HG02678 (cell line): ENCODE data around the gene AGBL1.

Experiments used
- ATAC-seq: cut with Tn5 transposase; IDR thresholded peaks from one replicate; pipeline ENCODE4 v1.9.1; 2021; ENCODE audit warnings: mild to moderate bottlenecking, moderate library complexity; ENCODE audit not compliant: unreplicated experiment

The AGBL1 gene

DNA sequence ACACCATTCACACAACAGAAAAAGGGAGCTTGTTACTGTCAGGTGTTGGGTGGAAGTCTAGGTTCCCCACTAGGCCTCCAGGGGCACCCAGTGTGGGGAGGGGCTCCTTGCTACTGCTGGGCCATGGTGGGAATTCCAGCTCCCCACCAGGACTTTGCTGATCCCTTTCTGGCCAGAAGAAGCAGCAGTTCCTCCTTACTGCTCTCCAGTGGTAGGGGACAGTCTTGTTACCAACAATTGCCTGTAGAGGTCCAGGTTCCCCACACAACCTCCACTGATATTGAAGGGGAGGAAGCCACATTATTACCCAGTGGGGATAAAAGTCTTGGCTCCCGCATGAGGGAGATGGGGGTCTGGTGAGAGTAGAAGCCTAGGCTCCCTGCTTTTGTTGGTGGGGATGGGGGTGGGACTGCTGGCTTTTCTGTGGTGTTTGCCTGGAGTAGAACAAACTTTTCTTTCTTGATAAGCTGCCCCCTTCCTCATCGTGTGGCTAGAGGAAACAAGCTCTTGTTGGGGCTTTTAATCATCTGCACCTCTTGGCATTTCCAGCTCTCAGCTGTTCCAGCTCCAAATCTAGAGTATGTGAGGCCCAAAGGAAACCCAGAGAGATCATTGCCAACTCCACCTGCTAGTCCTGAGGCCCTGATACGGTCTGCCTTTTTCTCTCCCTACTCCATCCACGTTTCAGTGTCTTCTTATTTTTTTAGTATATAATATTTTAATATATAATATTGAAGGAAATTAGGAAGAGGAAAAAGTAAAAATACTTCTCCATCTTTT, 824.2 kb downstream of the AGBL1 start:
- ATAC-seq: no peak

DNA sequence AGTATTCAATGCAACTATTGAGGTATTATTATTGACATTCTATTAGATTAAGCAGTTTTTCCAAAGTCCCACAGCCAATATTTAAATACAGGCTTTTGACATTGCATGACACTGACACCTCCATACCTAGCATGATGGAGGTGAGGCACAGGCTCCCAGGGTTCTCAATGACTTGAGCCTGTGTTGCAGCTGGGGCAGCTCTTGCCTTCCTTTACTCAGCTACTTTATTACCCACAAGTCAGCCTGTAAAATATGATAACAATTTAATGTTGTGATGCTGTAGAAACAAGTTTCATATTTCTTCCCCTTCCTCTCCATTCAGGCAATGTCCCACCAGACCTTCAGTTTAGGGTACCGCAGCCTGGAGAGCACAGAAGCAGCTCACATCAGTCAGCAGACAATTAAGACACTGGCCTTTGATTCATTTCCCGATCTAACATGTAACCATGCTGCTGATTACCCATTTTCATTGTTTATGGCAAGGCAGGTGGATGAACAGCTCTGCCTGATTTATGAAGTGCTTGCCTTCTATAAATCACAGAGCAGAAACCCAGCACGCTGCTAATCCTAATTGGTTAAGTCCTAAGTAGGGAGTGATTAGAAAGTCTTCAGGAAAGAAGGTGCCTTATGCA, 826.1 kb downstream of the AGBL1 start:
- no peak for ATAC-seq

DNA sequence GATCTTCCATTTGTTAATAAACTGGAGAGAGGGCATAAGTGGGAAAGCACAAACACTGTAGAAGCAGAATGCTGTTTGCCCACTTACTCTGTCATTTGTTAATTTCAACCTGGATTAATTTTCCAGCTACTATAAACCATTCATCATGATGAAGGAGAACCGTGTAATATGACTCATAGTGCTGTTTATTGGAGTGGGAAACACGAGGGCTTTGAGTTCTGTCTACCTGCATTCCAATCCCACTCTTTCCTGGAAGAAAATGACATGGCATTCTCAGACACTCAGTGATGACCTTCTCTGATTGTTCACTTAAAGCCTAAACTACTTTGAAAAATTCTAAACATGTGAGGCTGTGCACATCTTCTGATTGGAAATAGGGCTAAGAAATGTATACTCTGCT, 826.7 kb downstream of the AGBL1 start:
- no peak for ATAC-seq

DNA sequence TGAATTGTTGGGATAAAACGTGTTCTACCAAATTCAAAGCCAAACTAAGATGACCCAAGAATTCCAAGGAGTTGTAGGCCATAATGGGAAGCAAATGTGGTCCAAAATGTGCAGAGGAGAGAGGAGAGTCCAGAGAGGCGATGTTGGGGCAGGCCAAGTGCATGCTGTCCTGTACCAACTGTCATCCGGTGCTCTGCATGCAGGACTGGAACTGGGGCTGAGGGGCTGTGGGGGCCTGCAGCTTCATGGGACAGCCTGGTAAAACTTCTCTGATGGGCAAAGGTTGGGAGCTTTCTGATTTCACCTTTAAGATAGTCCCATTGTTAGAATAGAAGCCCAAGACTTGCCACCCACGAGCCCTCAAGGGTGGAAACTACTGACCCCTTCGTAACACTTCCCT, 831.4 kb downstream of the AGBL1 start:
- ATAC-seq: no peak

DNA sequence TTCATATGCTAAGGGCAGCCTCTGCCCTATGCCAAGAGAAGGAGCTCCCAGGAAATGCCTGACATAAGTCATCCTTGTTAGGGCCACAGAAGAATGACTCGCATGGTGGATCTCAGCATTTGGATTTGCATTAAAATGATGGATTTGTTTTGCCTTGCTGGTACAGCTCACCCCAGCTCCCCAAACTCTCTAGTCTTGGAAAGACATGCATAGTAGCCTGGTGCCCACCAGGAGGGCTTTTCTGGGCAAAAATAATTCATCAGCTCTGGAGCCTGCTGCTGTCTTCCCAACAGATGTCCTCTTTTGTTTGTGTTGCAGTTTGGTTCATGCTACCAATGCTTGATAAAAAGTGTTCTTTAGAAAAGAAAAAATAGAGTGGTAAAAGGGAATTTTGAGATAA, 833.0 kb downstream of the AGBL1 start:
- no peak for ATAC-seq

DNA sequence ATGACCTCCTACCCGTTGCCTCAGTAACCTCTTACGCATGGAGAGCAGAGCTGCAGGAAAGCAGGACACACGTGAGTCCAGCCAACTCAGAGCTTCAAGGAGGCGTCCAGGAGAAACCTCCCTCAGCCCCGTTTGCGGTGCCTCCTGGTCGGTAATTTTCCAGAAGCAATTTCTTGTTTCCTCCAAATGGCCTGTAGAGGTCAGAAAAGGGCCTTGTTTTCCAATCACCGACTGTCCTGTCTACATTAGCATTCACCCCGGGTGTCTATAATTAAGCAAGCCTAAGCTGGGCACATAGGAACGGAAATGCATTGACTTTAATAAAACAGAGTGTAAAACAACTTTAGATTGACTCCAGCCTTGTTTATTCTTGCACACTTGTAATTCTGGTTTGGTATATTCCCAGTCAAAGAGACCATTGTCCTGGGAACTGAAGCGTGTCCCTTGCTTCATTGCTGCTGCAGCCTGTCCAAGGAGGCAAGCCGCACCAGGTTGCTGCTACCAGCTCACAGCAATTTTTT, 836.2 kb downstream of the AGBL1 start:
- no peak for ATAC-seq

DNA sequence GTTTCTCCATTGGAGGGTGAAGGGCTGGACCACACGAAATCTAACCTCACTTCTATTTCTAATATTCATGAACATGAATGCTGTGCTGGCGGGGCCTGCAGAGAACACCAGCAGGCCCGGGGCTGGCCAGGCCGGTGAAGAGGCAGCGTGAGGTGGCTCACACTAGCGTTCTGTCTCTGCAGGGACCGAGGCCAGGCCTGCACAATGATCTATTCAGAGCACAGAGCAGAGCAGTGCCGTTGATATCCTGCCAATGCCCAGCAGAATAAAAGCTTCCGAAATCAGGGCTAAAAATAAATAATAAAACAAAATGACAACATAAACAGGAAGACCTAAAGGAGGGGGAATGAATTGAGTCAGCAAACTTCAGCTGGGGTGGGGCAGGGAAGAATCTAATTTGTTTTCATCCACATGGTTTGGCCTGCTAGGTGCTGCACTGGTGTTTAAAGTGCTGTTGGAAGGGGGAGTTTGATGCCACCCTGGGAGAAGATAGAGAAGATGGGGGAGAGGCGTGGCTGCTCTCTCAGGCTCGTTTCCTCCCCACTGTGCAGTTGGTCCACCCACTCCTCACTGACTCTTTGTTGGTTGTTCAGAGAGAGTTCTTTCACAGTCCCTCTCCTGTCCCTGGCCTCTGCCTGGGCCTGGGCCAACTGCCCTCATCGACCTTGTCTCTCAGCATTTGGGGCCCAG, 837.1 kb downstream of the AGBL1 start:
- ATAC-seq: no peak

DNA sequence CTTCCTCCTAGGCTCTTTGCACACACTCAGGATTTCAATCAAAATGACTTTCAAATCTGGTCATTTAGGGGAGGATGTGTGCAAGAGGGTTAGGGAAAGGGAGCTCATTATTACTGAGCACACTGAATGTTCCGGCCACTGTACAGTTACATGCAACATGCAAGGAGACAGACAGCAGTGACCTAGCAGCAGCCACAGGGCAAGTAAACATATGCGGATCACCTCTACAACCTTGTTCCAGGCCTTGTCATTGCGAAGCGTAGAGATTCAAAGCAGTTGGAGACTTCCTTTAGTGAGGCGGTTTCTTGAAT, 837.6 kb downstream of the AGBL1 start:
- ATAC-seq: no peak

DNA sequence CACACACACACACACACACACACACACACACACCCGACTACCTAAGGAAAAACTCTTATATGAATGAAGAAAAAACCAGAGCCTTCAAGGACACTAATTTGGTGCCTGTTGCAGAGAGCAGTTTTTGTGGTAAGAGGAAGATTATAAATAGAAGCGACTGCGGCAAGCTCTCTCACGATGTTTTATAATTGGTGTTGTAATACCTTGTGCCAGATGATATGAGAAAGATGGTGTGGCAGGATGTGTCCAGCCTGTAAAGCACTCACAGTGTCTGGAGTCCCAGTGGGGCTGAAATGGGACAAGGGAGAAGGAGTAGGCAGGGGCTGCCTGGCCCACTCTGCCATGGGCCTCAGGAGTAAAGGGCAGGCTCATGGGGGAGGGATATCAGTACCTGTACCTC, 839.9 kb downstream of the AGBL1 start:
- ATAC-seq: no peak

DNA sequence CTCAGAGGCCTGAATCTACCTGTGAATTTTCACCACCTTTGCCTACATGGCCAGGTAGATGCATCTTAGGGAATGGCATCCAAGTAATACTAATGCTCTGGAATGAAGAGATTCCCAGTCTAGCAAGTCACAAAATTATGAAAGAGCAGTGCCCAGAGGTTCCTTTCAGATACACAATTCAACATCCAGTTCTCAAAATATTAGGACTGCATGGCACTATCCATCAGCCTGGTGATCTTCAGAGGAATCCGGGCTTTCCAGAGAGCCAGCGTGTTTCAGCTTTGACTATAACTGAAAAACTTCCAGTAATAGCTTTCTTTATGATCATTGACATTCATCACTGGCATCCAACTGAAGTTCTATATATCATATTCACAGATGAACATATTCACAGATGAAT, 849.8 kb downstream of the AGBL1 start:
- no peak for ATAC-seq

DNA sequence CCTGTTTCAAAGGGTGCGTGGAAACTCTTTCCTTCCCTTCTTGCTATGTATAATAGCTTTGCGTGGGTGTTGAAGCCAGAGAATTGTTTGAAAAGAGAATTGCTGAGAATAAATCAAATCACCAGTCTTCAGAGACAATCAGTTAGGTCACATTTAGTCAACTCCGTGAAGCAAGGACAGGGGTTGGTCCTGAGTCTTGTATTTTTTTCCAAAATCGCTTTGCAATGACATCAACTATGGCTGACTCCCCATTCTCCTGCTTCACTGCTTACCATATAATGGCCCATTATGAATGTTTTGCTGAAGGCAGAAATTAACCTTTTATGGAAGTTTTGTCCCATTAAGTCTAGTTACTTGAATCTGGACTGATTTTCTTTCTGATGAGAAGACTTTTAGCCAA, 852.8 kb downstream of the AGBL1 start:
- ATAC-seq: no peak

DNA sequence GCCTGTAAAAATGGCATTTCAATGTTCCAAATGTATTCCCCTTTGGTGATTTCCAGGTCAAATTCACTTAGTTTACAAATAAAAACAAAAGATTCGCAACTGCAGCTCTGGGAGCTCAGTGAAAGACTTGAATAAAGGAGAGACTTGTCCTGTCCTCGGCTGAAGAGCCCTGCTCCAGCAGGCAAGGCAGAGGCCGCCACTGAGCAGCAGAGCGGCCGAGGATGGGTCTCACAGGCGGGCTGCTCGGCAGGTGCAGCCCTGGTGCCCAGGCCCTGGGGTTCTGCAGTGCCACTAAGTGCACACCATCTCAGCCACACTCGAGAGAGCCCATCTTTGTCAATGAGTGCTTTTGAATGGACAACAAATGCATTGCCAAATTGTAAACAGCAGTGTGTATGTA, 856.2 kb downstream of the AGBL1 start:
- ATAC-seq: no peak

DNA sequence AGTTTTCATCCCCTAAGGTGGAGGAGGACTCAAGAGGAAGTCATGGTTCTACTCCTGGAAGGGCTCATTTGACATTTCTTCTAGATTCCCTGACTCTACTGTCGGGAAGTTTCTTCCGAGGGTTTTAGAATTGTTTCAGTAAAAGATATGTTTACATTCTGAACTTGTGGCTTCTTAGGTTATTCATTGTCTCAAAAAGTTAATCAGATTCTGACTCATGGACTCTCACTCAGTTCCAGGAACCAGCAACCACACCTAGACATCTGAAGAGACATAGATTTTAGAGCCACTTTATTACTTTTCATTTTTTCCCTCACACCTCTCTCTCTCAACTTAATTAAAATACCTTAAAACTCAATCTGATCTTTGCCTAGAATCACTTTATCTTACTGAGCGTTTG, 862.6 kb downstream of the AGBL1 start:
- no peak for ATAC-seq

DNA sequence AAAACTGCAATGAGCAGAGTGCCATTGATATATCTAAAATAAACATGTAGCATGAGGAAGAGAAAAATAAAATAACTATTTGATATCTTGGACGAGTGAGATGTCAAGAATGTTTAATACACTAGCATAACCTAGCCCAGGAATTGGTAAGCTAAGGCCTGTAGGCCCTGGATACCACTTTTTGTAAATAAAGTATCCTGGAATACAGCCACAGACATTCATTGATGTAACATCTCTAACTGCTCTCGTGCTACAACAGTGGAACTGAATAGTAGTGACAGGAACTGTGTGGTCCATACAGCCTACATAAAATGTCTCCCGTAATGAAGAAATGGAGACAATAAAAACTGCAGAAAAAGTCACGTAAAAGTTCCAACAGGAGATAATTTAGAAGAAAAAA, 869.0 kb downstream of the AGBL1 start:
- ATAC-seq: no peak

DNA sequence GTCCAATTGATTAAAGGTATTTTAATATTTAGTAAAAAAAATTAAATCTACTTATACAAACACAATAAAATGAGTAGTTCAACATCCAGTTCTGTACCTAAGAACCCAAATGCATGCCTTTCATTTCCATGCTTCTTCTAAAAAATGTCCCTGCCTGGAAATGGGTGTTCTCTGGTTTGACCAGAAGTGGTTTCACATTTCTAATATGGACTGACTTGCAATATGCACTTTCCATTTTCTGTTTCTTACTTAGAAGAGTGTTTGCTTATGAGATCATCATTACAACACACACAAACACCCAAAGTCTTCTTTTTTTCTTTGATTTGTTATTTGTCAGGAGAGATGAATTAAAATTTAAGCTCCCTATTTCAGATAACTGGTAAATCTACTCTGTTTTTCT, 879.6 kb downstream of the AGBL1 start:
- ATAC-seq: no peak

DNA sequence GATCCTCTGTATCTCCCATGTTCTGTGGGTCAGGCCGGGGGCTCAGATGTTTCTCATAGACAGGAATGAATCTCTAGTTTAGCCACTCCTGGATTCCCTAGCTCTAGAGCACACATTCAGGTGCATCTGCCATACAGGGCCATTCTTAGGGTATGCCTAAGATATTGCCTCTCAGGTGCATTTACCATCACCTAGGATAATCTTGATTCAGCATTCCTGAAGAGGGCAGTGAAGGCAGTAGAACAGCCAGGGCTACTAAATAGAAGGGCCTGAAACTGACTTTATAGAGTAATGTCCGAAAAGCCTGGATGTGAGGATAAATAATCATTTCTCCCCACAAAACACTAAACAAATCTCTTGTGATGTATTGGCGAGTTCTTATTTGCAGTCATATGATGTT, 882.0 kb downstream of the AGBL1 start:
- no peak for ATAC-seq

DNA sequence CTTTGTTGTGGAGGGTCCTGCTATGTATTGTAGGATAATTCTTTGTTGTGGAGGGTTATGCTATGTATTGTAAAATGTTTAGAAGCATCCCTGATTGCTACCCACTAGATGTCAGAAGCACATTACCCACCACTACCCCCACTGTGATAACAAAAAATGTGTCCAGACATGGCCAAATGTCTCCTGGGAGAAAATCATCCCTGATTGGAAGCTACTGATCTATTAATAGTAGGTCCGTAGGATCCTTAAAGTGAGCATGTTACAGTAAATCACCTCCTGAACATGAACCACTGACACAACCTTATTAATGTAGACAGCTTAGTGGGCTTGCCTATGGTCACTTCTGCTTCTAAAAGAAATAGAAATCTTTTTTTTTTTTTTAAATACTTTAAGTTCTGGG, 884.6 kb downstream of the AGBL1 start:
- no peak for ATAC-seq

DNA sequence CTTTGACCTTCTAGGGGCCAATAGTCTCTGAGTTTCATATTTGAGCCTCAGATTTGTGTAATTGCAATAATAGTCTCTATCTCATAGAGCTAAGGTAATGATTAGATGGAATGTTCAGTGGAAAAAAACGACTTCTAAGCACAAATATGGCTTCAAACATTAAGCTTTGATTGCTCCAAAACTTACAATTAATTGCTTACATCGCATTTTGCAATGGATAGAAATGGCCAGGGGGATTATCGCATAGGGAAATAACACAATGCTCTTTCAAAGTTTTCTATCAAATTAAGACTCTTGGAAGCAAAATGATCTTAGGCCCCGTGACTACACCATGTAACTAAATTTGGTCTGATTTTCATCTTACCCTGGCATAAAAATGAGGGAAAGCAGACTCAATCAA, 888.6 kb downstream of the AGBL1 start:
- no peak for ATAC-seq

DNA sequence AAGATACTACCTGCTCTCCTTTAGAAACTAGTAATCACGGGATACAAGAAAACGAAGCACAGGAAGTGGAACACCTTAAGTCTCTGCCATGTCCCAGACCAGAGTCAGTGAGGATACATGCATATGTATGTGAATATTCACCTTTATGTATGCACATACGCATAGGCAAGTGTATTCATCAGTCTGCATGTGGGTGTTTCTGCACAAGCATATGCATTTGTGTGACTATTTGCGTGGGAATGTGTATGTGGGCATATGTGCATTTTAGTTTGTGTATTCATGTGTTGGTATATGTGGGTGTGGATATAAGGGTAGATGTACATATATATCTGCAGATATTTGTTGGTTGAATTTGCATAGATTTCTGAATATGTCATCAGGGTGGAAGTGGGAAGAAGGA, 889.7 kb downstream of the AGBL1 start:
- no peak for ATAC-seq

DNA sequence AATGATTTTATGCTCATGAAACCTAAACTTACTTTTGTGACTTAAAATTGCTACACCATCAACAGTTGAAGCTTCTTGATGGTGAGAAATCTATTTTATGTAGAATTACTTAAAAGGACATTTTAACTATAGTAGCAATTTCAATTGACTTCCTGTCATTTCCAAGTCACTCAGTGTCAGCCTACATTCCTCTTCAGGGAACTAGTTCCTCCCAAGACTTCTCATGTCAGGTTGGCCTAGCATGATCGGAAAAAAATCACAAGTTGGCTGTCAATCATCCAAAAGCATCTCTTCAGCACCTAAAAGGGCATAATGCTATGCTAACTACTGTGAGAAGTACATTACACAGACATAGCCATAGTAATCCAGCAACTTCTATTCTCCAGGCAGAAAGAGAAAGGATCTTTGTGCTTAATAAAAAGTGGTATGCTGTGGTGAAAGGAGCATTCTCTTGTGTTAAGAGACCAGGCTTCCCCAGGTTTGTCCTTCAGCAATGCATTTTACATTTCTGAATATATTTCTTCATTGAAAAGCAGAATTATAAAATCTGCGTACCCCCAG, 893.7 kb downstream of the AGBL1 start:
- no peak for ATAC-seq

DNA sequence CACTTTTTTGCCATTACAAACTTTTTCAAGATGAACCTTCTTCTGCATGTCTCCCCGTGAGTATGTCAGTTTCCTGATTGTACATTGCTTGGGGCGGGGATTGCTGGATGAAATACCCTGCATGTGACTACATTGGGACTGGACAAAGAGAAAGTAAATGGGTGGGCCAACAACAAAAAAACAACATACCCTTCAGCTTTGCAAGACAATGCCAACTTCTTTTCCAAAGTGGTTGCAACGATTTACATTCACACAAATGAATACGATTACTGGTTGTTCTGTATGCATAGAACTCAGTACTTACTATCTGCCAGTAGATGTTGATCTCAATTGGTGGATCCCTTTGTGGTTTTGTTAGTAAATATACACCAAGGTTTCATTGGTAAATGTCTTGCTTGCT, 908.4 kb downstream of the AGBL1 start:
- no peak for ATAC-seq

DNA sequence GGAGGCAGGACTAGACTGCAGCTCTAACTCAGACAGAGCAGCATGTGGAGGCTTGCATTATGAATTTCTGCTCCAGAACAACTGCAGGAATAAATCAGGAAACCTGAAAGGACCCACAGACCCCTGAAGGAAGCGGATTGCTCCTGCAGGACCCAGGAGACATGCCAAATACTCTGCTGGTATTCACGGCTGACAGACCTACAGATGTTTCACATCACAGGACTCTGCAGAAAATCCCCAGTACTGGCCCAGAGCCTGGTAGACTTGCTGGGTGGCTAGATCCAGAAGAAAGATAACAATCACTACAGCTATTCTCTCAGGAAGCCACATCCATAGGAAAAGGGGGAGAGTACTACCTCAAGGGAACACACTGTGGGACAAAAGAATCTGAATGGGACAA, 942.1 kb downstream of the AGBL1 start:
- ATAC-seq: no peak
